ENCODE results near the gene DEXI. TPM values are rescaled to one million over a fixed set of nuclear protein-coding genes. Genes with fewer than 3 reads are reported as not detected.

The DEXI gene
- total RNA-seq, 1 donor from 2014 or later, result 38.4 TPM

DNA sequence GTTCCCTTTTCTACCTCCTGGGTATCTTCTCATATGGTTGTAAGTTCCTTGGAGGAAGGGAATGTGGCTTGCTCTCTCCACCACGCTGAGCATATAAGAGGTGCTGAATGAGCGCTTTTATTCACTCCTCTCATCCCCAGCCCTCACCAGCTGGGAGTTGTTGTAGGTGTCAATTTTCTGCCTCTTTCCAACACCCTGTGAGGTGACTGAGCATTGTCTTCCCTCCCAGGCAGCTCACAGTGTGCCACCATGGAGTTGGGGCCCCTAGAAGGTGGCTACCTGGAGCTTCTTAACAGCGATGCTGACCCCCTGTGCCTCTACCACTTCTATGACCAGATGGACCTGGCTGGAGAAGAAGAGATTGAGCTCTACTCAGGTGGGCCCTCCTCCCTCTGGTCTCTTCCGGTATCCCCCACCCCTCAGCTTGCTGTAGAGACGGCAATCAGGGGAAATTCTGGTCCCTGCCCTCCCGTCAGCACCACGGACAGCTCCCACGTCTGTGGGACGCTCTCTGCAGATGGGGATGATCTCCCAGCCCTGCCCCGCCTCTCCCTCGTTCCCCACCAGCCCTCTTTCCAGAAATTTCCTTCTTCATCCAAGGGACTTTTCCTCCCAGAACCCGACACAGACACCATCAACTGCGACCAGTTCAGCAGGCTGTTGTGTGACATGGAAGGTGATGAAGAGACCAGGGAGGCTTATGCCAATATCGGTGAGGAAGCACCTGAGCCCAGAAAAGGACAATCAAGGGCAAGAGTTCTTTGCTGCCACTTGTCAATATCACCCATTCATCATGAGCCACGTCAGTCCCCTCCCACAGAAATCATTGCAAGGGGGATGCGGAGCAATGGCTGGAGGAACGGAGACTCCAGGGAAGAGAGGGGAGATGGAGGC lies 47.0 kb downstream of the DEXI start:
- no peak for DNase-seq (ENCODE audit: low read depth, low spot score)

GRCh38 chr16:10892782-10893318 lies 49.4 kb downstream of the DEXI start:
- DNase-seq (ENCODE audit: low read depth, low spot score), result no peak

- DNase-seq (ENCODE audit: low read depth, low spot score), result no peak
Observed at GRCh38 chr16:10889855-10890254, 52.4 kb downstream of the DEXI start.

- DNase-seq (ENCODE audit: low read depth, low spot score), result no peak
Observed at GRCh38 chr16:10888320-10888937, 53.8 kb downstream of the DEXI start.

DNA sequence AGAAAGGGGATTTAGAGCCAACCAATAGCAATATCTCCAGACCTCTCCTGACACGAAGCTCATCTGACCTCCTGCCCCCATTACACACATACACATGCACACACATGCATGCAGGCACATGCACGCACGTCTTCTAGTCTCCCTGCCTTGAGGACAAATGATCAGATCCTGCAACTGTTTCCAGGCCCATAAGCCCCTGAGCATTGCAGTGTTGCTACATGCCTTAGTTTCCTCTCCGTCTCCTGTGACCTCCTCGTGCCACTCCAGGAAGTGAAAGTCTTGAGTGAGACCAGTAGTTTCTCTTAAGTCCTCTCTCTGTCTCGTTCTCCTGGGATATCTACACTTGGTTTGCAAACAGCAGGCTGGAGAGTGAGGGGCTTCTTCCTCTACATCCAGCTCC lies 57.0 kb downstream of the DEXI start:
- DNase-seq (ENCODE audit: low read depth, low spot score), result no peak

- no peak for DNase-seq (ENCODE audit: low read depth, low spot score)
Observed at GRCh38 chr16:10883004-10883403, 59.3 kb downstream of the DEXI start.

DNA sequence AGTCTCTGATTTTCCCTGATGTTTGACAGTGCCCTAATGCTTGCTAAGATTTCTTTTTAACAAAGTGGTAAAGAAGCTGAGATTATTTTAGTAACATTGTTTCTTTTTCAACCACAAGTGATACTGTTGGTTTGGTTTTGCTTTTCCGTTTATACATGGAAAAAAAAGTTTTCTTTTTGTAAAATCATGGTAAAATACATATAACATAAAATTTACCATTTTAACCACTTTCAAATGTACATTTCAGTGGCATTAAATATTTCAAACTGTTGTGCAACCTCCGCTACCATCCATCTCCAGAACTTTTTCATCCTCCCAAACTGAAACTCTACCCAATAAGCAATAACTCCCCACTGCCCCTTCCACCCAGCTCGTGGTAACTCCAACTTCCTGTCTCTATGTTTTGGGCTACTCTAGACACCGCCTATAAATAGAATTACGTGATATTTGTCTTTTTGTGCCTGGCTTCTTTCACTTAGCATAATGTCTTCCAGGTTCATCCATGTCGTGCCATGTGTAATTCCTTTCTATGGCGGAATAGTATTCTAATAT lies 60.7 kb downstream of the DEXI start:
- no peak for DNase-seq (ENCODE audit: low read depth, low spot score)

DNA sequence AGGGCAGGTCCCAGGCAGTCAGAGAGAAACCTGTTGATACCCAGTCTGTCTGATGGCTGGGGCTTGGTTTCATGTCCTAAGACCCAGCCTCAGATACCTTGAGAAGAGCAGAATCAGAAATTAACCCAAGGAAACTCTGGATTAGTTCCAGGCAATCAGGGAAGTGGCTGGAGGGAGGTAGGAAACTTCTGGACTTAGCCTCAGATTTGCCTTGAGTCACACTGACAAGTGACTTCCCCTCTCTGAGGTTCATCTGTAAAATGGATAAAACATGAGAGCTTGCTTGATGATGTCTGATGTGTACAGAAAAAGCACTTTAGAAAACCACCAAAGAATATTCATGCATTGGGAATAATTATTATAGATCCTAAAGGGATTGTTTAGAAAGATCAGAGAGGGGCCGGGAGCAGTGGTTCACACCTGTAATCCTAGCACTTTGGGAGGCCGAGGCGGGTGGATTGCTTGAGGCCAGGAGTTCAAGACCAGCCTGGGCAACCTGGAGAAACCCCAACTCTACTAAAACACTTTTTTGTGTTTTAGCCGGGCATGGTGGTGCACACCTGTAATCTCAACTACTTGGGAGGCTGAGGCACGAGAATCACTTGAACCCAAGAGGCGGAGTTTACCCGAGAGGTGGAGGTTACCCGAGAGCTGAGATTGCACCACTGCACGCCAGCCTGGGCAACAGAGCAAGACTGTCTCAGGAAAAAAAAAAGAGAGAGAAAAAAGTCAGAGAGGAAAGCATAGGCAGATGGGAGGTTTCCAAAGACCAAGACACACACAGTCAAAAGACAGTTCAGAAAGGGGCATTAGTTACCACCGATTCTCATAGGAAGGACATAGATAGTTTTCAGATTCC lies 61.4 kb downstream of the DEXI start:
- DNase-seq (ENCODE audit: low read depth, low spot score), result no peak

- DNase-seq (ENCODE audit: low read depth, low spot score), result no peak
Observed at GRCh38 chr16:10879681-10880589, 62.3 kb downstream of the DEXI start.

Other genes with a start within 250 kb of the DEXI start
- gene TEKT5, start 247.5 kb downstream of the DEXI start, total RNA-seq, result not detected in 2 replicates
- gene NUBP1, start 198.6 kb downstream of the DEXI start, total RNA-seq, result 27.4 and 27.6 TPM in 2 replicates
- gene TVP23A, start 123.7 kb downstream of the DEXI start, total RNA-seq, result not detected in 2 replicates
- gene CIITA, start 65.3 kb downstream of the DEXI start, total RNA-seq, result 0.07 and 0.14 TPM in 2 replicates
- gene CLEC16A, start 2.1 kb upstream of the DEXI start, total RNA-seq, result 13.0 and 14.0 TPM in 2 replicates

Data from pulmonary artery endothelial cell (primary cell).